Caco-2 (cell line): ENCODE results near the gene CNGA1. TPM values are rescaled to one million over a fixed set of nuclear protein-coding genes. Genes with fewer than 3 reads are reported as not detected.
"Not testable (repeated sequence)": the region's sequence is repeated elsewhere in the genome, so short reads cannot be mapped to it uniquely, and the experiment has no call there.

Experiments used
- BruUV-seq: library from RNA; stranded (reverse); fragments of 400-500 nt; replicated peaks from 2 replicates; lab custom pipeline; 2021; lab: Mats Ljungman, UMichigan
- CTCF ChIA-PET: fragments of 300-600 bp; sonication (Branson Sonifier 250); formaldehyde crosslinking; loops from one replicate; lab custom pipeline; 2022; ENCODE audit warnings: antibody characterized with exemption; lab: Charles Lee
- POLR2A ChIA-PET: fragments of 300-600 bp; sonication (Branson Sonifier 250); formaldehyde crosslinking; loops from one replicate; lab custom pipeline; 2022; ENCODE audit warnings: antibody characterized with exemption; lab: Charles Lee
- DNase-seq, 2 experiments: peaks; one replicate each; pipeline versions ENCODE4 v3.0.0 to v3.0.0-alpha.2; 2020 to 2022
- H3K27me3 ChIP-seq: replicated peaks from 2 replicates; pipeline ENCODE4 v1.6.0; 2011; ENCODE audit warnings: low read length; ENCODE audit not compliant: control insufficient read depth, insufficient read depth
- H3K36me3 ChIP-seq: 2 replicates; pipeline ENCODE4 v1.5.1; 2011; ENCODE audit warnings: low read length; ENCODE audit not compliant: control insufficient read depth, insufficient read depth
- H3K4me1 ChIP-seq: fragments of 250-450 bp; sonication (Bioruptor Pico); 2 replicates; pipeline ENCODE4 v1.5.1; 2020; ENCODE audit warnings: mild to moderate bottlenecking
- H3K4me3 ChIP-seq: 2 replicates; pipeline ENCODE4 v1.5.1; 2011; ENCODE audit warnings: low read depth, mild to moderate bottlenecking, control low read depth, low read length
- H3K9me3 ChIP-seq: fragments of 250-450 bp; sonication (Bioruptor Pico); 2 replicates; pipeline ENCODE4 v1.5.1; 2020; ENCODE audit warnings: mild to moderate bottlenecking, moderate library complexity
- H3K27ac Mint-ChIP-seq: one replicate; pipeline ENCODE4 v1.8.0; 2022; ENCODE audit warnings: mixed read lengths; ENCODE audit not compliant: unreplicated experiment
- H3K27me3 Mint-ChIP-seq: one replicate; pipeline ENCODE4 v1.8.0; 2022; ENCODE audit warnings: mixed read lengths; ENCODE audit not compliant: insufficient read depth, unreplicated experiment
- H3K36me3 Mint-ChIP-seq: one replicate; pipeline ENCODE4 v1.8.0; 2022; ENCODE audit warnings: mild to moderate bottlenecking, mixed read lengths; ENCODE audit not compliant: insufficient read depth, unreplicated experiment
- H3K4me1 Mint-ChIP-seq: one replicate; pipeline ENCODE4 v1.8.0; 2022; ENCODE audit warnings: low read depth, mixed read lengths; ENCODE audit not compliant: unreplicated experiment
- H3K4me3 Mint-ChIP-seq: one replicate; pipeline ENCODE4 v1.8.0; 2022; ENCODE audit warnings: mild to moderate bottlenecking, moderate library complexity, mixed read lengths; ENCODE audit not compliant: unreplicated experiment
- H3K9me3 Mint-ChIP-seq: one replicate; pipeline ENCODE4 v1.8.0; 2022; ENCODE audit warnings: mixed read lengths; ENCODE audit not compliant: unreplicated experiment
- intact Hi-C: fragments of 100-400 bp; cut with micrococcal nuclease; formaldehyde crosslinking; loops from one replicate; pipeline ENCODE4 v1.10.0; 2022; ENCODE audit not compliant: unreplicated experiment
- total RNA-seq: library from RNA; stranded (reverse); gene quantifications from 2 replicates; pipeline ENCODE4 v1.2.3, GENCODE V29; 2022
- TF ChIP-seq, protein P1 (sequence below), 2 experiments: fragments of 200-600 bp in 1 of 2; IDR thresholded peaks; 1 replicate in 1 of 2; 2 replicates in 1 of 2; pipeline versions ENCODE4 v1.5.1 to v1.8.0; 2011 to 2022; ENCODE audit warnings: antibody characterized with exemption in 1 of 2, control low read depth in 1 of 2, inconsistent platforms in 1 of 2, low read depth in 1 of 2, low read length in 1 of 2, mild to moderate bottlenecking in 1 of 2, moderate library complexity in 1 of 2; ENCODE audit not compliant: insufficient read depth in 1 of 2, severe bottlenecking in 1 of 2, unreplicated experiment in 1 of 2

CNGA1 gene
- total RNA-seq, 1 experiment from 2014 or later: 1.5 TPM

- Mint-ChIP-seq H3K27ac (no peak overlapping the region), H3K9me3 (peaks cover 40% of the 10 kb centered on the region), H3K4me1 (no peaks in the 10 kb centered on the region), H3K27me3 (no peaks in the 10 kb centered on the region), H3K36me3 (no peaks in the 10 kb centered on the region), H3K4me3 (no peak overlapping the region)
- H3K4me1 ChIP-seq: no peaks in the 10 kb centered on the region
- no TSS peak for BruUV-seq
- H3K9me3 ChIP-seq: peaks cover 11% of the 10 kb centered on the region; the same call in 1 of the 2 replicates
- H3K4me3 ChIP-seq: no peak overlapping the region
- CTCF ChIA-PET: no interaction called here
- no peak for DNase-seq
- TF ChIP-seq, protein P1, sequence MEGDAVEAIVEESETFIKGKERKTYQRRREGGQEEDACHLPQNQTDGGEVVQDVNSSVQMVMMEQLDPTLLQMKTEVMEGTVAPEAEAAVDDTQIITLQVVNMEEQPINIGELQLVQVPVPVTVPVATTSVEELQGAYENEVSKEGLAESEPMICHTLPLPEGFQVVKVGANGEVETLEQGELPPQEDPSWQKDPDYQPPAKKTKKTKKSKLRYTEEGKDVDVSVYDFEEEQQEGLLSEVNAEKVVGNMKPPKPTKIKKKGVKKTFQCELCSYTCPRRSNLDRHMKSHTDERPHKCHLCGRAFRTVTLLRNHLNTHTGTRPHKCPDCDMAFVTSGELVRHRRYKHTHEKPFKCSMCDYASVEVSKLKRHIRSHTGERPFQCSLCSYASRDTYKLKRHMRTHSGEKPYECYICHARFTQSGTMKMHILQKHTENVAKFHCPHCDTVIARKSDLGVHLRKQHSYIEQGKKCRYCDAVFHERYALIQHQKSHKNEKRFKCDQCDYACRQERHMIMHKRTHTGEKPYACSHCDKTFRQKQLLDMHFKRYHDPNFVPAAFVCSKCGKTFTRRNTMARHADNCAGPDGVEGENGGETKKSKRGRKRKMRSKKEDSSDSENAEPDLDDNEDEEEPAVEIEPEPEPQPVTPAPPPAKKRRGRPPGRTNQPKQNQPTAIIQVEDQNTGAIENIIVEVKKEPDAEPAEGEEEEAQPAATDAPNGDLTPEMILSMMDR (IDR thresholded peaks at IDR 0.05; ENCODE audit: insufficient read depth in 1 of 2, low read depth in 1 of 2, low read length in 1 of 2, severe bottlenecking in 1 of 2, unreplicated experiment in 1 of 2): no peak
- no peaks in the 10 kb centered on the region for H3K27me3 ChIP-seq
- intact Hi-C loops: no loop called here
- H3K36me3 ChIP-seq: no peaks in the 10 kb centered on the region
- POLR2A ChIA-PET: no interaction called here
Observed at GRCh38 chr4:47996021-47996420, 20.5 kb downstream of the CNGA1 start.

DNA sequence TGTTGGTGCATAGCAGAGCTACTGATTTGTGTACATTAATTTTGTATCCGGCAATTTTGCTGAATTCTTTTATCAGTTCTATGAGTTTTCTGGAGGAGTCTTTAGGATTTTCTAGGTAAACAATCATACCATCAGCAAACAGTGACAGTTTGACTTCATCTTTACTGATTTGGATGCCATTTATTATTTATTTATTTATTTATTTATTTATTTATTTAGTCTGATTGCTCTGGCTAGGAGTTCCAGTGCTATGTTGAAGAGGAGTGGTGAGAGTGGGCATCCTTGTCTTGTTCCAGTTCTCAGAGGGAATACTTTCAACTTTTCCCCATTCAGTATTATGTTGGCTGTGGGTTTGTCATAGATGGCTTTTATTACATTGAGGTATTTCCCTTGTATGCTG lies 24.0 kb downstream of the CNGA1 start:
- H3K4me1 Mint-ChIP-seq, H3K4me3 ChIP-seq, H3K4me3 Mint-ChIP-seq, H3K36me3 ChIP-seq, BruUV-seq, DNase-seq, POLR2A ChIA-PET, intact Hi-C loops, H3K27me3 Mint-ChIP-seq, H3K27ac Mint-ChIP-seq, CTCF ChIA-PET, H3K4me1 ChIP-seq, H3K9me3 ChIP-seq, H3K36me3 Mint-ChIP-seq, H3K27me3 ChIP-seq: not testable (repeated sequence)
- H3K9me3 Mint-ChIP-seq: peaks cover 40% of the 10 kb centered on the region

- no peaks in the 10 kb centered on the region for H3K36me3 ChIP-seq
- ChIA-PET POLR2A (no interaction called here), CTCF (no interaction called here)
- peaks cover 33% of the 10 kb centered on the region for H3K9me3 Mint-ChIP-seq
- TF ChIP-seq, protein P1 (IDR thresholded peaks at IDR 0.05; ENCODE audit: insufficient read depth in 1 of 2, low read depth in 1 of 2, low read length in 1 of 2, severe bottlenecking in 1 of 2, unreplicated experiment in 1 of 2): no peak
- peaks cover 8% of the 10 kb centered on the region for H3K9me3 ChIP-seq
- no peaks in the 10 kb centered on the region for H3K4me1 Mint-ChIP-seq
- H3K36me3 Mint-ChIP-seq: no peaks in the 10 kb centered on the region
- no peak overlapping the region for H3K4me3 ChIP-seq
- DNase-seq: peak in 1 of 2 experiments; percentile 33
- no peak overlapping the region for H3K4me3 Mint-ChIP-seq
- no peaks in the 10 kb centered on the region for H3K27me3 ChIP-seq
- H3K4me1 ChIP-seq: no peaks in the 10 kb centered on the region
- no peak overlapping the region for H3K27ac Mint-ChIP-seq
- intact Hi-C loops: no loop called here
- no peaks in the 10 kb centered on the region for H3K27me3 Mint-ChIP-seq
- no TSS peak for BruUV-seq
Observed at GRCh38 chr4:47990145-47990544, 26.3 kb downstream of the CNGA1 start.

DNA sequence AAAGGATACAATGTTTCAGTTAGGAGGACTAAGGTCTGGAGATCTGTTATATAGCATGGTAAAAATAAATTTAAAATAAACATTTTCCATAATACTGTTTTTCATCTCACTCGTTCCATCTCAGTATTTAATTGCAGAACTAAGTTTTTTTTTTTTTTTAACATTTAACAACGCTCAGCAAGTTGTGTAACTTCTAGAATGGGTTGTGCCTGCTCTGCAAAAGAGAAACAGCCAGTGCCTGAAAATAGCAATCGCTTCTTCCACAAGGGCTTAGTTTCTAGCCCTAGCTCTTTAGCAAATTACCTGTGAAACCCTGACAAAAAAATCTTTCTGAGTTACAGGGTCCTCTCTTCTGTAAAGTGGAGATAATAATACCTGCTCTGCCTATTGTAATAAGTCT lies 41.9 kb downstream of the CNGA1 start:
- intact Hi-C loops: no loop called here
- no peaks in the 10 kb centered on the region for H3K9me3 ChIP-seq
- H3K36me3 ChIP-seq: no peaks in the 10 kb centered on the region
- CTCF ChIA-PET: no interaction called here
- Mint-ChIP-seq H3K4me3 (no peak overlapping the region), H3K27ac (no peak overlapping the region), H3K9me3 (no peaks in the 10 kb centered on the region), H3K4me1 (no peaks in the 10 kb centered on the region), H3K36me3 (no peaks in the 10 kb centered on the region), H3K27me3 (no peaks in the 10 kb centered on the region)
- no TSS peak for BruUV-seq
- TF ChIP-seq, protein P1 (IDR thresholded peaks at IDR 0.05; ENCODE audit: insufficient read depth in 1 of 2, low read depth in 1 of 2, low read length in 1 of 2, severe bottlenecking in 1 of 2, unreplicated experiment in 1 of 2): no peak
- DNase-seq: no peak
- no peaks in the 10 kb centered on the region for H3K4me1 ChIP-seq
- no peaks in the 10 kb centered on the region for H3K27me3 ChIP-seq
- POLR2A ChIA-PET: no interaction called here
- H3K4me3 ChIP-seq: no peak overlapping the region
